ENCODE data around the gene CDH1. TPM values are rescaled to one million over a fixed set of nuclear protein-coding genes. Genes with fewer than 3 reads are reported as not detected.
A peak's percentile ranks its signal among the peaks of the same experiment; 100 is the strongest.

The CDH1 gene
- total RNA-seq, 2 experiments from 2014 or later: 4.5 to 9.1 TPM

DNA sequence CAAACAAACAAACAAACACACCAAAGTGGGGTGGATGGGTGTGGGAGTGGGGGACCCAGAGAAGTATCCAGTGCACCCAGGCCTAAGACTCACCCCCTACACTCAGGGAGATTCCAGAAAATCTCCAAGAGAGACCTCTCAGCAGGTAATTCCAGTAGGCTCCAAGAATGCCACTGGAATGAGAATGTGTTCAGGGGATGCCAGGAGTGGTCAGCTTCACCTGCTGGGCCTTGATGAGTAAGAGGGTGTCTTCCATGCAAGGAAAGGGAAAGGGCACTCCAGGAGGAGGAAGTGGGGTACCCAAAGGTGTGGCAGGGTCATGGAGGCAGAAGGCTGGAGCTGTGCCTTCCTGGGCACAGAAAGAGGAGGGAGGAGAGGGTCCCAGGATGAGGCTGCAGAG lies 9.9 kb downstream of the CDH1 start:
- POLR2A ChIA-PET: no interaction called here
- no peak for ATAC-seq

DNA sequence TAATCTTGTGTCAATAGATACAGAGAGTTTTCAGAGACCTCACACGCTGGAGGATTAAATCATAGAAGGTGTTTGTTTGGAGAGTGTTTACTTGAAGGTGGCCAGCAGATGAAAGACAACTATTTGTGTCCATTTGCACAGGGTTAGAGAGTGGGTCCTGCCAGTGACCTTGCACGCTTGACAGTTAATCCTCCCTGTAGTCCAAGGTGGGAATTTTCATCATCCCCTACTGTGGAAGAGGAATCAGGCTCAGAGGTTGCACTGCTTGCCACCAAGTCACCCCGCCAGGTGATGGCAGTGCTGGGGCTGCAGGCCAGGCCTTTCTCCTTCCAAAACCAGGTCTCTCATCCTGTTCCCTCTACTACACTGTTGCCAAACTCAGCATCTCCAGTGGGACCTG lies 12.3 kb downstream of the CDH1 start:
- H3K36me3 Mint-ChIP-seq (ENCODE audit: low read depth): no peaks in the 10 kb centered on the region
- peaks cover 7% of the 10 kb centered on the region for H3K27me3 Mint-ChIP-seq
- ChIA-PET POLR2A (interaction anchor here (0.6 kb wide), 1 partner anchor 1986 kb away, joined by 4 read pairs; no protein-coding TSS in a partner anchor), CTCF (no interaction called here)
- H3K4me3 Mint-ChIP-seq: no peak overlapping the region
- peaks cover 16% of the 10 kb centered on the region for H3K4me1 Mint-ChIP-seq
- intact Hi-C loops (cut with DNase I, micrococcal nuclease): no loop called here
- no peak for DNase-seq
- no peak for ATAC-seq
- no peaks in the 10 kb centered on the region for H3K9me3 Mint-ChIP-seq (ENCODE audit: low read depth)
- no peak overlapping the region for H3K27ac Mint-ChIP-seq

More for the DNA sequence above, 9.9 kb downstream of the CDH1 start:
- CTCF ChIA-PET: interaction anchor here (0.6 to 1.4 kb wide), 5 partner anchors 14 to 51 kb away, joined by 3 read pairs; no protein-coding TSS in a partner anchor
- H3K4me1 Mint-ChIP-seq: peaks cover 8% of the 10 kb centered on the region
- H3K9me3 Mint-ChIP-seq (ENCODE audit: low read depth): no peaks in the 10 kb centered on the region
- H3K4me3 Mint-ChIP-seq: no peak overlapping the region
- DNase-seq: no peak
- H3K27ac Mint-ChIP-seq: no peak overlapping the region
- H3K36me3 Mint-ChIP-seq (ENCODE audit: low read depth): no peaks in the 10 kb centered on the region
- H3K27me3 Mint-ChIP-seq: peaks cover 9% of the 10 kb centered on the region
- intact Hi-C loops (cut with DNase I, micrococcal nuclease): no loop called here

DNA sequence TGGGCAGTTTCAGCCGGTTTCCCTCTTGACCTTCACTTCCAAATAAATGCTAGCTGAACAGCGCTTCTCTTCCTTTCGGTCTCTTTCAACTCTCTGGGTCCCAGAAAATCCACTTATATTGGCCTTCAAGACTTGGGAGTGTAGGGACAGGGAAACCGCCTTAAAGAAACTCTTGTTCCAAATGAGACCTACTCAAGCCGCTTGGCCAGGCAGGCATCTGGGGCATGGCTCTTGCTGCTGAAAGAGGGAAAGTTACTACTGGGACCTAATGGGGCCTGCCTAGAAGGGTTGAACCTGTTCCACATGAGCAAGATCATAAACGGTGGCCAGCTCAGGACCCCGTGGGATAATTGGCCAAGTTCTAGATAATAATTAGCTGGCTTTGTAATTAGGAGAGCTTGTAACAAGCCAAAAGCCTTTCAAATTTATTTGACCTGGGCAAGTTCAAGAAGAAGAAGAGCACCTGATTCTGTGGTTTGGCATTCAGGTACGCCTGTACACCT lies 13.2 kb downstream of the CDH1 start:
- ATAC-seq: no peak
- DNase-seq: no peak
- intact Hi-C loops (cut with DNase I, micrococcal nuclease): loop anchor here (5.0 to 10.0 kb wide), 3 partner anchors 45 to 485 kb away; partner anchors contain the start of gene SLC7A6 (in 1 of the 2)
- Mint-ChIP-seq H3K4me3 (no peak overlapping the region), H3K27ac (no peak overlapping the region), H3K27me3 (peaks cover 6% of the 10 kb centered on the region), H3K9me3 (ENCODE audit: low read depth) (no peaks in the 10 kb centered on the region), H3K4me1 (peaks cover 22% of the 10 kb centered on the region), H3K36me3 (ENCODE audit: low read depth) (no peaks in the 10 kb centered on the region)
- ChIA-PET CTCF (interaction anchor here (0.6 kb wide), 1 partner anchor 460 kb away, joined by 3 read pairs; no protein-coding TSS in a partner anchor), POLR2A (no interaction called here)

DNA sequence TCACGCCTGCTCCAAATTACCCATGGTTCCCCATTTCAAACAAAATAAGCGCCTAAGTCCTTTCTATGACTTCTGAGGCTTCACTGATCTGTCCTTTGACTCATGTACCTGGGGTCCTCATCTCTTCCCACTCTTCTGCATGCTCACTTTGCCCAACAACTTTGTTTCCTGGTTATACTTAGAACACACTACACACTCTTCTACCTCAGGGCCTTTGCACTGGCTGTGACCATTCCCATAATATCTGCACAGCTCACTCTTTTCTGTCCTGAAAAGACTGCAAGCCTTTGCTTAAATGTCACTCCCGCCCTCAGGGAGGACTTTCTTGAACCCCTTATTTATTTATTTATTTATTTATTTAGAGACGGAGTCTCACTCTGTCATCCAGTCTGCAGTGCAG lies 14.1 kb downstream of the CDH1 start:
- Mint-ChIP-seq H3K27ac (peak overlapping the region; percentile 72), H3K9me3 (ENCODE audit: low read depth) (no peaks in the 10 kb centered on the region), H3K4me1 (peaks cover 30% of the 10 kb centered on the region), H3K27me3 (peaks cover 6% of the 10 kb centered on the region), H3K36me3 (ENCODE audit: low read depth) (no peaks in the 10 kb centered on the region), H3K4me3 (no peak overlapping the region)
- intact Hi-C loops (cut with DNase I, micrococcal nuclease): loop anchor here (5.0 to 10.0 kb wide), 3 partner anchors 46 to 486 kb away; partner anchors contain the start of gene SLC7A6 (in 1 of the 2)
- ChIA-PET POLR2A (no interaction called here), CTCF (interaction anchor here (0.6 kb wide), 1 partner anchor 661 kb away, joined by 3 read pairs; no protein-coding TSS in a partner anchor)
- DNase-seq (no peak), ATAC-seq (no peak)

DNA sequence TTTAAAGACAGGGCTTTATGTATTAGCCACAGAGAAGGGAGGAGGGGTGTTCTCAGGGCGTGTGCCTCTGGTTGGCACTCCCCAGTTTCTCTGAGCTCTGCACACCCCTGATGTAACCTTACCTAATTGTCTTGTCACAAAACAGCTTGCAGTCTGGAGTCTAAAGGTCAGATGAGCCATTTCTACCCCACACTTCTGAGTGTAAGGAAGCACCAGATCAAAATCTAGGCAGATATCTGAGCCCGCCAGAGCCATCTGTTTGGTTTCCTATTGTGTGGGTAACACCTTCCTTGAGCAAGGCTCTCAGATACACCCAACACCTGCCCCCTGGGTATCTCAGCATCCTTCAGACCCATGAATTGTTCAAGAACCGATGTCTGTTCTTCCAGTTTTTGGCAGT lies 15.5 kb downstream of the CDH1 start:
- Mint-ChIP-seq H3K36me3 (ENCODE audit: low read depth) (no peaks in the 10 kb centered on the region), H3K27ac (peak overlapping the region; percentile 87), H3K9me3 (ENCODE audit: low read depth) (no peaks in the 10 kb centered on the region), H3K4me3 (no peak overlapping the region), H3K4me1 (peaks cover 44% of the 10 kb centered on the region), H3K27me3 (peaks cover 5% of the 10 kb centered on the region)
- POLR2A ChIA-PET: interaction anchor here (0.6 to 0.7 kb wide), 2 partner anchors 84 to 434 kb away, joined by 5 read pairs; partner anchors contain the start of gene SNTB2
- ATAC-seq: peak; percentile 70
- intact Hi-C loops (cut with DNase I, micrococcal nuclease): loop anchor here (1.0 to 10.0 kb wide), 4 partner anchors 32 to 488 kb away; partner anchors contain the start of gene SLC7A6 (in 1 of the 2)
- DNase-seq: peak; percentile 76
- CTCF ChIA-PET: interaction anchor here (1.2 to 1.6 kb wide), 2 partner anchors 18 to 48 kb away, joined by 3 to 6 read pairs; no protein-coding TSS in a partner anchor

DNA sequence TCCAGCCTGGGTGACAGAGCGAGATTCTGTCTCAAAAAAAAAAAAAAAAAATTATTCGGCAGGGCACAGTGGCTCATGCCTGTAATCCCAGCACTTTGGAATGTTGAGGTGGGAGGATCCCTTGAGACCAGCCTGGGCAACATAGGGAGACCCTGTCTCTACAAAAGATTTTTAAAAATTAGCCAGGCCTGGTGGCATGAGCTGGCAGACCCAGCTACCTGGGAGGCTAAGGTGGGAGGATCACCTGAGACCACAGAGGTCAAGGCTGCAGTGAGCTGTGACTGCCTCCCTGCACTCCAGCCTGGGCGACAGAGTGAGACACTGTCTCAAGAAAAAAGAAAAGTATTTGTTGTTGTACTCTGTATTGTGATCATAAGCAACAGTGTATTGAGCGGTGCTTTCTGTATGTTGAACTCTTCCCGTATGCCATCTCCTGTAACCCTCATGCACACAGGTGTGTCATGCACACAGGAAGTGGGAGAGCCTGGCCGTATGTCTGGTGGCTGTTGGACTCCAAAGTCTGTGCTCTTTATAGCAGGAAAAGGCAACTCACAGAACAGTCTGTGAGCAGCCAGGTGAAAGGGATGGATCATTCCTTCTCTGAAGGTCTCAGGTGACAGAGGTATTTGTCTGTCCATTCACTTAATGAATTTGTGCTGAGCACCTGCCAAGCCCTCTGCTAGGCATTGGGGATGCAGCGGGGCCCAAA lies 17.1 kb downstream of the CDH1 start:
- DNase-seq (peak; percentile 20), ATAC-seq (no peak)
- peak overlapping the region; percentile 32 for H3K27ac Mint-ChIP-seq
- H3K4me3 Mint-ChIP-seq: no peak overlapping the region
- POLR2A ChIA-PET: no interaction called here
- CTCF ChIA-PET: interaction anchor here (0.6 kb wide), 1 partner anchor 50 kb away, joined by 3 read pairs; no protein-coding TSS in a partner anchor
- no peaks in the 10 kb centered on the region for H3K9me3 Mint-ChIP-seq (ENCODE audit: low read depth)
- H3K27me3 Mint-ChIP-seq: peaks cover 4% of the 10 kb centered on the region
- H3K36me3 Mint-ChIP-seq (ENCODE audit: low read depth): no peaks in the 10 kb centered on the region
- peaks cover 50% of the 10 kb centered on the region for H3K4me1 Mint-ChIP-seq
- intact Hi-C loops (cut with DNase I, micrococcal nuclease): loop anchor here (5.0 to 10.0 kb wide), 3 partner anchors 48 to 489 kb away; partner anchors contain the start of gene SLC7A6 (in 1 of the 2)

- peak; percentile 90 for DNase-seq
- peak overlapping the region; percentile 52 for H3K4me3 Mint-ChIP-seq
- H3K4me1 Mint-ChIP-seq: peaks cover 66% of the 10 kb centered on the region
- peak; percentile 69 for ATAC-seq
- intact Hi-C loops (cut with DNase I, micrococcal nuclease): loop anchor here (1.0 to 10.0 kb wide), 15 partner anchors 26 to 1981 kb away; partner anchors contain the start of genes TANGO6 (in 2 of the 2), NFAT5 (in 1 of the 2), NFATC3 (in 1 of the 2) and SLC7A6 (in 1 of the 2)
- POLR2A ChIA-PET: interaction anchor here (0.5 to 2.1 kb wide), 6 partner anchors 26 to 808 kb away, joined by 3 to 15 read pairs (median 6); partner anchors contain the start of gene TANGO6
- no peaks in the 10 kb centered on the region for H3K9me3 Mint-ChIP-seq (ENCODE audit: low read depth)
- H3K27ac Mint-ChIP-seq: peak overlapping the region; percentile 97
- CTCF ChIA-PET: interaction anchor here (0.6 to 2.1 kb wide), 5 partner anchors 22 to 147 kb away, joined by 3 to 14 read pairs (median 4); no protein-coding TSS in a partner anchor
- H3K27me3 Mint-ChIP-seq: no peaks in the 10 kb centered on the region
- no peaks in the 10 kb centered on the region for H3K36me3 Mint-ChIP-seq (ENCODE audit: low read depth)
These were observed 19.3 kb downstream of the CDH1 start for GRCh38 chr16:68756239-68756915.

GRCh38 chr16:68757625-68757935 lies 20.5 kb downstream of the CDH1 start:
- ChIA-PET POLR2A (interaction anchor here (0.6 to 2.1 kb wide), 7 partner anchors 86 to 809 kb away, joined by 3 to 15 read pairs (median 5); partner anchors contain the start of genes PRMT7, SLC7A6OS and TANGO6), CTCF (interaction anchor here (0.8 to 1.9 kb wide), 4 partner anchors 21 to 90 kb away, joined by 3 to 14 read pairs (median 4); no protein-coding TSS in a partner anchor)
- Mint-ChIP-seq H3K4me3 (peak overlapping the region; percentile 52), H3K36me3 (ENCODE audit: low read depth) (no peaks in the 10 kb centered on the region), H3K4me1 (peaks cover 65% of the 10 kb centered on the region), H3K27me3 (no peaks in the 10 kb centered on the region), H3K9me3 (ENCODE audit: low read depth) (no peaks in the 10 kb centered on the region), H3K27ac (peak overlapping the region; percentile 97)
- intact Hi-C loops (cut with DNase I, micrococcal nuclease): loop anchor here (1.0 to 10.0 kb wide), 11 partner anchors 25 to 1980 kb away; partner anchors contain the start of genes NFAT5 (in 1 of the 2), NFATC3 (in 1 of the 2), SLC7A6 (in 1 of the 2) and ZFP90 (in 1 of the 2)
- DNase-seq: peak; percentile 22
- ATAC-seq: no peak

DNA sequence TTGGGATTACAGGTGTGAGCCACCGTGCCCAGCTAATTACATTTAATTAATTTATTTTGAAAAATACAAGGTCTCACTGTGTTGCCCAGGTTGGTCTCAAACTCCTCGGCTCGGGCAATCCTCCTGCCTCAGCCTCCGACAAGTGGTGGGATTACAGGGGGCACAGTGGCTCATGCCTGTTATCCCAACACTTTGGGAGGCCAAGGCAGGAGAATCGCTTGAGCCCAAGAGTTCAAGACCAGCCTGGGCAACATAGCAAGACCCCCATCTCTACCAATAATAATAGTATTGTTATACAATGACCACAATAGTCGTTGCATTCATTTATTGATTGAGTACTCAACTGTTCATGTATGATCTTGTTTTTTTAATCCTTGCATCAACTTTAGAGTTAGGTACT lies 22.0 kb downstream of the CDH1 start:
- Mint-ChIP-seq H3K36me3 (ENCODE audit: low read depth) (no peaks in the 10 kb centered on the region), H3K4me1 (peaks cover 62% of the 10 kb centered on the region), H3K27ac (no peak overlapping the region), H3K9me3 (ENCODE audit: low read depth) (no peaks in the 10 kb centered on the region), H3K4me3 (no peak overlapping the region), H3K27me3 (no peaks in the 10 kb centered on the region)
- CTCF ChIA-PET: interaction anchor here (0.7 kb wide), 1 partner anchor 16 kb away, joined by 3 read pairs; no protein-coding TSS in a partner anchor
- POLR2A ChIA-PET: no interaction called here
- ATAC-seq (no peak), DNase-seq (no peak)
- intact Hi-C loops (cut with DNase I, micrococcal nuclease): loop anchor here (5.0 to 10.0 kb wide), 6 partner anchors 54 to 1978 kb away; partner anchors contain the start of genes NFATC3 (in 1 of the 2) and SLC7A6 (in 1 of the 2)

- H3K9me3 Mint-ChIP-seq (ENCODE audit: low read depth): no peaks in the 10 kb centered on the region
- H3K27ac Mint-ChIP-seq: peak overlapping the region; percentile 80
- ChIA-PET POLR2A (no interaction called here), CTCF (no interaction called here)
- H3K27me3 Mint-ChIP-seq: no peaks in the 10 kb centered on the region
- peak; percentile 82 for DNase-seq
- H3K4me3 Mint-ChIP-seq: peak overlapping the region; percentile 39
- H3K36me3 Mint-ChIP-seq (ENCODE audit: low read depth): no peaks in the 10 kb centered on the region
- ATAC-seq: peak; percentile 63
- peaks cover 66% of the 10 kb centered on the region for H3K4me1 Mint-ChIP-seq
- intact Hi-C loops (cut with DNase I, micrococcal nuclease): no loop called here
These were observed 23.7 kb downstream of the CDH1 start for GRCh38 chr16:68760671-68761275.
